ENCODE data around the gene WDR86. TPM values are rescaled to one million over a fixed set of nuclear protein-coding genes. Genes with fewer than 3 reads are reported as not detected.
A peak's percentile ranks its signal among the peaks of the same experiment; 100 is the strongest.

The WDR86 gene
- polyA plus RNA-seq, 1 donor (not counting 4 experiments of a cell fraction or from before 2014, with no cell fraction given) = not detected

- TF ChIP-seq EZH2 (IDR thresholded peaks at IDR 0.05; ENCODE audit: low read length) = no peak
- TF ChIP-seq, protein P1, sequence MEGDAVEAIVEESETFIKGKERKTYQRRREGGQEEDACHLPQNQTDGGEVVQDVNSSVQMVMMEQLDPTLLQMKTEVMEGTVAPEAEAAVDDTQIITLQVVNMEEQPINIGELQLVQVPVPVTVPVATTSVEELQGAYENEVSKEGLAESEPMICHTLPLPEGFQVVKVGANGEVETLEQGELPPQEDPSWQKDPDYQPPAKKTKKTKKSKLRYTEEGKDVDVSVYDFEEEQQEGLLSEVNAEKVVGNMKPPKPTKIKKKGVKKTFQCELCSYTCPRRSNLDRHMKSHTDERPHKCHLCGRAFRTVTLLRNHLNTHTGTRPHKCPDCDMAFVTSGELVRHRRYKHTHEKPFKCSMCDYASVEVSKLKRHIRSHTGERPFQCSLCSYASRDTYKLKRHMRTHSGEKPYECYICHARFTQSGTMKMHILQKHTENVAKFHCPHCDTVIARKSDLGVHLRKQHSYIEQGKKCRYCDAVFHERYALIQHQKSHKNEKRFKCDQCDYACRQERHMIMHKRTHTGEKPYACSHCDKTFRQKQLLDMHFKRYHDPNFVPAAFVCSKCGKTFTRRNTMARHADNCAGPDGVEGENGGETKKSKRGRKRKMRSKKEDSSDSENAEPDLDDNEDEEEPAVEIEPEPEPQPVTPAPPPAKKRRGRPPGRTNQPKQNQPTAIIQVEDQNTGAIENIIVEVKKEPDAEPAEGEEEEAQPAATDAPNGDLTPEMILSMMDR (optimal IDR thresholded peaks at IDR 0.05 in 1 of 3, IDR thresholded peaks at IDR 0.05 in 1 of 3, conservative IDR thresholded peaks at IDR 0.05 in 1 of 3; ENCODE audit: extremely low read depth in 1 of 3, insufficient read depth in 2 of 3, low read length in 3 of 3) = no peak
- no peaks in the 10 kb centered on the region for H4K20me1 ChIP-seq (ENCODE audit: control insufficient read depth, extremely low read depth, insufficient read depth, low read length)
- no peaks in the 10 kb centered on the region for H3K79me2 ChIP-seq (ENCODE audit: control insufficient read depth, insufficient read depth, low read length)
- H3K9me1 ChIP-seq (ENCODE audit: control insufficient read depth, extremely low read depth, insufficient read depth, low read length) = no peaks in the 10 kb centered on the region
- H3K27ac ChIP-seq (ENCODE audit: control insufficient read depth, insufficient read depth, low read length) = no peak overlapping the region
- no peaks in the 10 kb centered on the region for H3K4me1 ChIP-seq (ENCODE audit: control insufficient read depth, extremely low read depth, insufficient read depth, low read length)
- H2AFZ ChIP-seq (ENCODE audit: control insufficient read depth, low read length) = no peak overlapping the region
- no peak overlapping the region for H3K9ac ChIP-seq (ENCODE audit: control insufficient read depth, extremely low read depth, insufficient read depth, low read length)
- FAIRE-seq (no peak), DNase-seq (ENCODE audit: low read depth, low spot score) (no peak)
- dilution Hi-C loops (cut with MboI; ENCODE audit: extremely low pct_ligation_motif_present, low sequenced_read_pairs) = no loop called here
- H3K4me2 ChIP-seq (ENCODE audit: control insufficient read depth, extremely low read depth, insufficient read depth, low read depth, low read length) = no peak overlapping the region
- no peak overlapping the region for H3K4me3 ChIP-seq (ENCODE audit: control insufficient read depth in 2 of 3, extremely low read depth in 1 of 3, insufficient read depth in 2 of 3, low read depth in 1 of 3, low read length in 3 of 3)
- H3K27me3 ChIP-seq (ENCODE audit: control insufficient read depth, extremely low read depth, insufficient read depth, low read length) = no peaks in the 10 kb centered on the region
- peaks cover 0 to 18% of the 10 kb centered on the region in 2 experiments for H3K36me3 ChIP-seq (ENCODE audit: control insufficient read depth in 2 of 2, extremely low read depth in 1 of 2, insufficient read depth in 2 of 2, low read length in 2 of 2)
- no peaks in the 10 kb centered on the region for H3K9me3 ChIP-seq (ENCODE audit: control insufficient read depth, low read depth, low read length)
Observed at GRCh38 chr7:151371266-151371665, 38.6 kb downstream of the WDR86 start.

DNA sequence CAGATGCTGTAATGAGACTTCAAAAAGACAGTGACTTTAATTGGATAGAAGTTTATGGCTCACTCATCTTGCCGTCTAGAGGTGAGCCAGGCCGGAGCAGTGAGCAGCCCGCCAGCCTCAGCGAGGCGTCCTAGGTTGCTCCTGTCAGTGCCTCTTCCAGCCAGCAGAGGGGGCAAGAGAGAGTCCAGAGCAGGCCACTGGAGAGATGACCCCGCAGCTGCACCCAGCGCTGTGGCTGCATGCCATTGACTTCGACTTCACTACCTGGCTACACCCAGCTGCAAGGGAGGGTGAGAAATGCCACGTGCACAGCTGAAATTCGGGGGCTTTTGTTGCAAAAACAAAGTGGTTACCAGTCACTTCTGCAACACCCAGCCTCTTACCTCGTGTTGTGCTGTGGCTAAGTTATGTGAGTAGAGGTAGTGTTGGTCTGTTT lies 41.7 kb downstream of the WDR86 start:
- Histone ChIP-seq H3K4me2 (ENCODE audit: control insufficient read depth, extremely low read depth, insufficient read depth, low read depth, low read length) (no peak overlapping the region), H3K27ac (ENCODE audit: control insufficient read depth, insufficient read depth, low read length) (no peak overlapping the region), H3K27me3 (ENCODE audit: control insufficient read depth, extremely low read depth, insufficient read depth, low read length) (no peaks in the 10 kb centered on the region), H3K4me1 (ENCODE audit: control insufficient read depth, extremely low read depth, insufficient read depth, low read length) (no peaks in the 10 kb centered on the region), H3K9ac (ENCODE audit: control insufficient read depth, extremely low read depth, insufficient read depth, low read length) (no peak overlapping the region), H3K9me3 (ENCODE audit: control insufficient read depth, low read depth, low read length) (no peaks in the 10 kb centered on the region), H2AFZ (ENCODE audit: control insufficient read depth, low read length) (no peak overlapping the region), H3K36me3 (ENCODE audit: control insufficient read depth in 2 of 2, extremely low read depth in 1 of 2, insufficient read depth in 2 of 2, low read length in 2 of 2) (peaks cover 0 to 10% of the 10 kb centered on the region in 2 experiments), H3K79me2 (ENCODE audit: control insufficient read depth, insufficient read depth, low read length) (no peaks in the 10 kb centered on the region), H3K4me3 (ENCODE audit: control insufficient read depth in 2 of 3, extremely low read depth in 1 of 3, insufficient read depth in 2 of 3, low read depth in 1 of 3, low read length in 3 of 3) (no peak overlapping the region), H3K9me1 (ENCODE audit: control insufficient read depth, extremely low read depth, insufficient read depth, low read length) (no peaks in the 10 kb centered on the region), H4K20me1 (ENCODE audit: control insufficient read depth, extremely low read depth, insufficient read depth, low read length) (no peaks in the 10 kb centered on the region)
- TF ChIP-seq, protein P1 (optimal IDR thresholded peaks at IDR 0.05 in 1 of 3, IDR thresholded peaks at IDR 0.05 in 1 of 3, conservative IDR thresholded peaks at IDR 0.05 in 1 of 3; ENCODE audit: extremely low read depth in 1 of 3, insufficient read depth in 2 of 3, low read length in 3 of 3) = peak; percentile 92 to 97 (median 93)
- TF ChIP-seq EZH2 (IDR thresholded peaks at IDR 0.05; ENCODE audit: low read length) = no peak
- DNase-seq (ENCODE audit: low read depth, low spot score) = peak; percentile 26
- FAIRE-seq = no peak
- dilution Hi-C loops (cut with MboI; ENCODE audit: extremely low pct_ligation_motif_present, low sequenced_read_pairs) = no loop called here
